HuH-7.5 (cell line): ENCODE data around the gene PHYKPL.
"Not testable (repeated sequence)": the region's sequence is repeated elsewhere in the genome, so short reads cannot be mapped to it uniquely, and the experiment has no call there.

Experiments
- DNase-seq: peaks from one replicate; pipeline ENCODE4 v3.0.0; 2011; ENCODE audit warnings: low spot score

The PHYKPL gene

DNA sequence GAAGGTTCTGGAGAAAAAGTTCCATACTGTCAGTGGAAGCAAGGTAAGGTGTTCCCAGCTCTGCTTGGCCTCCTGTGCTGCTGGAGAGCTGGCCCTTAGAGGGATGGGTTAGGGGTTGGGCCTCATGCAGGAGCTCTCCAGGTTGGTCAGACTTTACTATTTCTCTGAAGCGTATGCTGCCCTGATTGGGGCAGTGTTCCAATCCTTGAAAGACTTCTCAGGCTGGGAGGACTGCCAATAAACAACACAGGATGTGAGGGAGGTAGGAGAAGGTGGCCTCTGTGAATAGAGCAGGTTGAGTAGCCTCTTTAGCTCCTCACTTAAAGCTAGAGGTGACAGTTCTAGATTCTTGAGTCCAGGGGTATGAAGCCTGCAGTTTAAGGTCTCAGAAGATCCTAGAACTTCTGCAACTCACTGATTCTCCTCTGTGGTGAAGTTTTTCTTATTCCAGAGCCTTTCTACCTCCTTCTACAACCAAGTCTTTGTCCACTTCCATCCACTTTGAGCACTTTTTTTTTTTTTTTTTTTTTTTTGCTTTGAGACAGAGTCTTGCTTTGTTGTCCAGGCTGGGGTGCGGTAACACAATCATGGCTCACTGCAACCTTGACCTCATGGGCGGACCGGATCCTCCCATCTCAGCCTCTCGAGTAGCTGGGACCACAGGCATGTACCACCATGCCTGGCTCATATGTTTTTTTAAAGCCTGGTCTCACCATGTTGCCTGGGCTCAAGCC, 25.3 kb downstream of the PHYKPL start:
- DNase-seq = no peak

DNA sequence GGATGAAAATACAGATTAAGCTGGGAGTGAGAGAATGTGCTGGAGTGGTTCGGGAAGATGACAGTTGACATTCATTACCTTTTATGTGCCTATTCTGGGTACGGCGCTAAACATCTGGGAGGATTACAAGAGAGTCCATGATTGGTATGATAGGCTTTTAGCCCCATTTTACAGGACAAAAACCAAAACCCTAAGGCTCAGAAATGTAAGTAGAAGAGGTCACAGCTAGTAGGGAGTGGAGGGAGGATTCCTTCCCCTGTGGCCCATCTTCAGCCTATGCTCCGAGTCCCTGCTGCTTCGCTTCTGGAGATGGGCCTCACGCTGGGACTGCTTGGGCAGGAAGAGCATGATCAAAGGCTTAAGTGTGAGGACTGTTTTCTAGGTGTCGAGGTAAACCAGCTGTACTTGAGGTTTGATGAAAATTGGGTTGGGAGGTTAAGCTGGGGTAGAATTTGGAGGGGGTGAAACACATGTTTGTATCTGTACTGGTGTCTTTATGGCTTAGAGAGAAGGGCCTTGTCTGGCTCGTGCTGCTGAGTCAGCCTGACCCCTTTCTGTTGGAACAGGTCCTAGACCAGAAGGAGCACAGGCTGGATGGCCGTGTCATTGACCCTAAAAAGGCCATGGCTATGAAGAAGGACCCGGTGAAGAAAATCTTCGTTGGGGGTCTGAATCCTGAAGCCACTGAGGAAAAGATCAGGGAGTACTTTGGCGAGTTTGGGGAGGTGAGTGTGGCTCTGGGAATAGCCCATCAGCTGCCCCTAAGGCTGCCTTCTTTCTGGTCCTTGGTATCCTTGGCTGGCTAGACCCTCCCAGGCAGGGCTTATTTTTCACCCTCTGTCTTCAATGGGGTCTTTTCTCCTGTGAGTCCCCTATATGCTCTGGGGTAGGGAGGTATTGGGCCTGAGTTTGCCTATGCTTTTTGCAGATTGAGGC, 26.2 kb downstream of the PHYKPL start:
- DNase-seq = no peak

DNA sequence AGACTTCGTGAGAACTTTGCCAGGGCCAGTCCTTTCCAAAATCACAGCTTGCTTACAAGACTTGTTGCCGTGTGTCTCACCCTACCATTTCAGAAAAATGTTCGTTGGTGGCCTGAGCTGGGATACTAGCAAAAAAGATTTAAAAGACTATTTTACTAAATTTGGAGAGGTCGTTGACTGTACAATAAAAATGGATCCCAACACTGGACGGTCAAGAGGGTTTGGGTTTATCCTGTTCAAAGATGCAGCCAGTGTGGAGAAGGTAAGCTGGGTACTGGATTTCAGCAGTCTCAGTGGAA, 26.9 kb downstream of the PHYKPL start:
- no peak for DNase-seq

DNA sequence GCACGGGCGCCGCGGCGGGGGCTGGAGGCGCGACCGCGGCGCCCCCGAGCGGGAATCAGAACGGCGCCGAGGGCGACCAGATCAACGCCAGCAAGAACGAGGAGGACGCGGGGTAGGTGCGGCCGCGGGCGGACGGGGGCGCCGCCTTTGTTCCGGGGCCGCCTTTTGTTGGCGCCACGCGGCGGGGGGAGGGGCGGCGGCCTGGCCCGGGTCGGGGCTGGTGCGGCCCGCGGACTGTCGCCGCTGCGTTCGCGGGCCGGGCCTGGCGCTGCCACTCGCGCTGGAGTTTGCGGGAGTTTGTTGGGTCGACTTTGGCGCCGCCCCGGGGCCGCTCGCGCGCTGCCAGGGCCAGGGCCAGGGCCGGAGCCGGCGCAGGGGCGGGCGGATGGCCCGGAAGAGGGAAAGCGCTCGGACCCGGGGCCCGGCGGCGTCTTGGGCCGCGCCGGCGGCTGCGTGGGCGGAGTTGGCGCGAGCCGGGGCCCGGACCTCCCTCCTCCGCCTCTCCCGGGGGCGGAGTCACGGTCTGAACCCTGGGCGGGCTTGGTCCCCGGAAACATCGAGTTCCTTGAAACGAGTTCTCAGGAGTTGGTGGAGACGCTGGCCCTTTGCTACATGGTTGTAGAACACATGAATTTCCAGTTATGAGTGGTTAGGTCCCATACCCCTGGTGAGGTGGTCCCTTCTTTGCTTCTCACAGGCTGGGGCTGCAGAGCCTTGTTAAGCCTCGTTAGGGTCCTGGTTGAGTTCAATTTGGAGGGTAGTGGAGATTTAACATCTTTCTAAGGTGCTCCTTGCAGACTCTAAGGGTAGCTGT, 27.5 kb downstream of the PHYKPL start:
- peak; percentile 86 for DNase-seq

DNA sequence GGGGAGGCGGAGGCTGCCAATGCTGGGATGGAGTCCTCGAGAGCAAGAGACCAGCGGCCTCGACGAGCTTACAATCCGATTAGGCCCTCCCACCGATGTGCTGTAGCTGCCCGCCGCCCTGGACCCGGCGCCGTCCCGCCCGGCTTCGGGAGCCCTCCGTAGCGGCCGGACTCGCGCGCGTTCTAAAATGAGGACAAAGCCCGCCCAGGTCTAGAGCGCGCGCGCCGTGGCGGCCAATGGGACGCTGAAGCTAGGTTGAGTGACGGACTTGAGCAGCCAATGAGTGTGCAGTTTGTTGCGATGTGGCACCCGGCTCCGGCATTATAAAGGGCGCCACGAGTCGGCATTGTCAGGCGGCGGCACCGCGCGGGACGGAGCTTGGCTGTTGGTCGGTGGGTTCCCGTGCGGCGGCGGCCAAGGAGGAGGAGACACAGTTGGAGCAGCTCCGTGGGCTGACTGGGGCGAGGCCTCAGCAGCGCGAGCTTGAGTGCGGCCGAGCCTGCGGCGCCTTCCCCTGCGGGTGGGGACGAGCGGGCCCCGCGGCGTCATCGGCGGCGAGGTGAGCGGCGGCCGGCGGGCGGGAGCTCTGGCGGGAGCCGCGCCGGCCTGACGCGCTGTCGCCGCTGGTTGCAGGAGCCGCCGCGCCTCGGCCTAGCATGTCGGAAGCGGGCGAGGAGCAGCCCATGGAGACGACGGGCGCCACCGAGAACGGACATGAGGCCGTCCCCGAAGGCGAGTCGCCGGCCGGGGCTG, 28.2 kb downstream of the PHYKPL start, which contains the start of gene HNRNPAB:
TSS of gene HNRNPAB (plus strand) at position 352 of the 753 bp plus-strand sequence. CDS start at position 657, 305 bp downstream.
- DNase-seq = peak; percentile 100

DNA sequence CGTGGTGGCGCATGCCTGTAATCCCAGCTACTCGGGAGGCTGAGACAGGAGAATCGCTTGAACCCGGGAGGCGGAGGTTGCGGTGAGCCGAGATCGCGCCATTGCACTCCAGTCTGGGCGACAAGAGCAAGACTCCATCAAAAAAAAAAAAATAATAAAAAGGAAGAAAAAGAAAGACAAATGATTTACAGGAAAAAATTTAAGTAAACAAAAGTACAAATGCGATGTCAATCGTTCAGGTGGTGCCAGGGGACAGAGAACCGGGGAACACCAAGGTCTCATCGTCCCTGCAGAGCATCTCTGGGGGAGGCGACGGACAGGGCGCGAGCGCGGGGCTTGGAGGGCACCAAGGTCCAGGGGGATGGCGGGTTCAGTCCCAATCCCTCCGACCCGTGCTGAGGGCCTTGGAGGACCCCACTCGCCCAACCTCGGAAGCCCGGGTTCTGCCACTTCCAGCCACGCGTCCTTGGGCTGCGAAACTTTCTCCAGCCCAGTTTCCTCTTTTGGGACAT, 28.9 kb downstream of the PHYKPL start:
- DNase-seq = peak; percentile 62

DNA sequence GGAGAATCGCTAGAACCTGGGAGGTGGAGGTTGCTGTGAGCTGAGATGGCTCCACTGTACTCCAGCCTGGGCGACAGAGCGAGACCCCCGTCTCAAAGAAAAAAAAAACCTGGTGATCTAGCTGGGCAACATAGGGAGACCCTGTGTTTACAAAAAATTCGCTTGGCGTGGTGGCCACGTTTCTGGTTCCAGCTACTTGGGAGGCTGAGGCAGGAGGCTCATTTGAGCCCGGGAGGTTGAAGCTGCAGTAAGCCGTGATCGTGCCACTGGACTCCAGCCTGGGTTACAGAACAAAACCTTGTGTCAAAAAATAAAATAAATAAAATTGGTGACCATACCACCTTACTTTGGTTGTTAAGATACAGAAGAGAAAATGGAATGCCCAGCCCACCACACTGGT, 30.1 kb downstream of the PHYKPL start:
- DNase-seq = no peak

DNA sequence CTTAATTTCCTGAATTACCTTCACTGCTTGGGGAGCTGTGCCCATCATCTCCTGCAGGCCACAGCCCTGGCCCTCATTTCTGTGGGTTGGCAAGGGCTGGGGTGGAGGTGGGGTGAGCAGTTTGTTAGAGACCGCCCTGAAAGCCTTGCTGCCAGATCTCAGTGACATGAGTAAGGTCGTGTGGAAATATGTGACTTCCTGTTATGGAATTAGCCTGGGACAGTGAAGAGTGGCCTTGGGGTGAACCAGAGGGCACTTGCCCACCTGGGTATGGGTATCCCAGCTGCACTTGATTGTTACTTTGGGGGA, 30.7 kb downstream of the PHYKPL start:
- no peak for DNase-seq

DNA sequence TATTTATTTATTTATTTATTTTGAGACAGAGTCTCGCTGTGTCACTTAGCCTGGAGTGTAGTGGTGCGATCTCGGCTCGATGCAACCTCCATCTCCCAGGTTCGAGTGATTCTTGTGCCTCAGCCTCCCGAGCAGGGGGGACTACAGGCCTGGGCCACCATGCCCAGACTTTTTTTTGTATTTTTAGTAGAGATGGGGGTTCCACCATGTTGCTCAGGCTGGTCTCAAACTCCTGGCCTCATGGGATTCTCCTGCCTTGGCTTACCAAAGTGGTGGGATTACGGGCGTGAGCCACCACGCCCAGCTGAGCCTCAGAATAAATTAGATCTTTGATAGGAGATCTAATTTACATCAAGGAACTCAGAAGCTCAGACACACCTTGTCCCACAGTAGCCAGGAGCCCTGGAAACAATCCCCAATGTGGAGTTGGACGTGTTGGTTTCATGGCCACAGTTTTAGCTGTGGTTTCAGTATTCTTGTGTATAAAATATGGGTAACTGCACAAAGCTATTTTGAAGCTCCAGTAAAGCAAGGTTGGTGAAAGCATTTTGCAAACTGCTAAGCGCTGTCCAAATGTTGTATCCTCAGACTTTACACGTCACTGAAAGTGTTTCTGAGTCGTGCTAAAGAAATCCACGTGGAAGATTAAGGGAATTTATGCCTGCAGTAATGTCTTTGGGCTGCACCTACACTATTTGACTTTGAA, 31.2 kb downstream of the PHYKPL start:
- DNase-seq = no peak

DNA sequence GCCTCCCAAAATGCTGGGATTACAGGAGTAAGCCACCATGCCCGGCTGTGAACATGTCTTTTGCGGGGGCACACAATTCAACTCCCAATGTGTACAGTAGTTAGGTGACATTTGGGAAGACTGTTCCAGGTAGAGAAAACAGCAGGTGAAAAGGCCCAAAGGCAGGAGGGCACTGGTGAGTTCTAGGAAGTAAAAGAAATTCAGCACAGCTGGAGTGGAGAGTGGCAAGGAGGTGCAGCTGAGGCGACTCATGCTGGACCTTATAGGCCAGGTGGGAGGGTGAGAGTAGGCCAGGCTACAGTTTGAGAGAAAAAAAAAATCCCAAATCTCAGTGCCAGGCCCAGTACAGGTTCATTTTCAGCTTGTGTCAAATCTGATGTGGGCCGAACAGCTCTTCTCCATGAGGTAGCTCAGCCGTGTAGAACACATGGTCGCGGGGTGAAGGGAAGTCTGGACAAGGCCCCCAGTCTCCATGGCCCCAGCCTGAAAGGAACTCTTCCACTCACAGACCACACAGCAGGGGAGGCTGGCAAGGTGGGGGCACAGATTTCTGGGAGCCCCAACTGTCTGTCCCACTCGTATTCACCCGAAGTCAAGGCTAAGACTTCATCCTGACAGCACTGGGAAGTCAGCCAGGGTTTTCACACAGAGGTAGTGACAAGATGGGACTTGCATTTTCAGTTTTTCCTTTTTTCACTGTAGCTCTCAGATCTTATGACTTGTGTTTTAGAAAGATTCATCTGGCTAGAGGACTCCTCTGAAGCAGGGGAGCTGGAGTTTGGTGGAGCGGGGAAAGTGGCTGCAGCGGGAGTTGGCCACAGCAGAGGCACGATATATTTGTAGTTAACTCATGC, 32.8 kb downstream of the PHYKPL start:
- no peak for DNase-seq

DNA sequence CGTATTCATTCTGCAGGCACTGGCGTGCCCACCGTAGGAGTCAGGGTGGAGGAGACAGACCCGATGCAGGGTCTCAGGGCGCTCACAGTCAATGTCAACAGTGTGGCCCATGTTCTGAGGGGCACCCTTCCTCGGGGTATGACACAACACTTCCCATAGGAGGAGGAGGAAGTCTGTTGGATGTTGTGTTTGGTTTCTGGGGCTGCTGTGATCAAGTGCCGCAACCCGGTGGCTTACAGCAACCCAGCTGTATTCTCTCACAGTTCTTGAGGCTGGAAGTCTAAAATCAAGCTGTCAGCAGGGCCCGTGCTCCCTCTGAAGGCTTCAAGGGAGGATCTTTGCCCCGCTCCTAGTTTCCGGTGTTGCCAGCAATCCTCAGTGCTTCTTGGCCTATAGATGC, 33.9 kb downstream of the PHYKPL start:
- DNase-seq = no peak

DNA sequence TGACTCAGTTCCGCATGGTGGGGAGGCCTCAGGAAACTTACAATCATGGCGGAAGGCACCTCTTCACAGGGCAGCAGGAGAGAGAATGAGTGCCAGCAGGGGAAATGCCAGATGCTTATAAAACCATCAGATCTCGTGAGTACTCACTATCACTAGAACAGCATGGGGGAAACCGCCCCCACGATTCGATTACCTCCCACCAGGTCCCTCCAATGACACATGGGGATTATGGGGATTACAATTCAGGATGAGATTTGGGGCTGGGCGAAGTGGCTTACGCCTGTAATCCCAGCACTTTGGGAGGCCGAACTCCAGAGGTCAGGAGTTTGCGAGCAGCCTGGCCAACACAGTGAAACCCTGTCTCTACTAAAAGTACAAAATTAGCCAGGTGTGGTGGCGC, 34.5 kb downstream of the PHYKPL start:
- DNase-seq = not testable (repeated sequence)

DNA sequence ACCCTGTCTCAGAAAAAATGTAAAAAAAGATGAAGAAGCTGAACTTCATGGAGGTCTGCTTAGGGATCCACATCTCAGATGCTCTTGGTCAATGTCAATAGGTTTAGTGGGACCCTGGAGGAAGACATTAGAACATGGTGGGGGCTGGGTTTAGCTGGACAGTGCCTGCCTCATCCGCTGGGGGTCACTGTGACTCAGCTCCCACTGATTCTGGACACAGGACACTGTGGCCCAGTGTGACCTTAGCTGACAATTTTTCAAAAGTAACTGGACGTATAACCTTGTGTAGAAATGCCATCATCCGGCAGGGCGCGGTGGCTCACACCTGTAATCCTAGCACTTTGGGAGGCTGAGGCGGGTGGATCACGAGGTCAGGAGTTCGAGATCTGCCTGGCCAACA, 35.6 kb downstream of the PHYKPL start:
- no peak for DNase-seq

DNA sequence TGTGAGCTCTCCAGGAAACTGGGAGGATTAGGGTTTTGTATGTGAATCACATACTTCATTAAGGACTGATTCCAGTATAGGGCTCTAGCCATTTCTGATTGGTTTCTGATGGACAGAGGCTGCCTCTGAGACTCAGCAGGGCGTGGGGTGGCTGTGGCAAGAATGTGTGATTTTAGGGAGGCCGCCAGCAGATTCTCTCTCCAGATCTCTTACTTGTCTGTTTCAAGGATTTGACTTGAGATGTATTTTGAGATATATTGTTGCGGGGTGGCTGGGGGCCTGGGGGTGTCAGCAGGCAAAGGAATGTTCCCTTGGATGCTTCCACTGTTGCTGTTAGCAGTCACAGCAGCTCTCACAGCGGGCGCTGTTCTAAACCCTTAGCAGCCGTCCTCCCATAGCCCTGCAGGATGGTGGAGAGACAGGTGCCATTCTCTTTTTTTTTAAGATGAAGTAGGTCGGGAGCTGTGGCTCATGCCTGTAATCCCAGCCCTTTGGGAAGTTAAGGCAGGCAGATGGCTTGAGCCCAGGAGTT, 36.3 kb downstream of the PHYKPL start:
- no peak for DNase-seq

DNA sequence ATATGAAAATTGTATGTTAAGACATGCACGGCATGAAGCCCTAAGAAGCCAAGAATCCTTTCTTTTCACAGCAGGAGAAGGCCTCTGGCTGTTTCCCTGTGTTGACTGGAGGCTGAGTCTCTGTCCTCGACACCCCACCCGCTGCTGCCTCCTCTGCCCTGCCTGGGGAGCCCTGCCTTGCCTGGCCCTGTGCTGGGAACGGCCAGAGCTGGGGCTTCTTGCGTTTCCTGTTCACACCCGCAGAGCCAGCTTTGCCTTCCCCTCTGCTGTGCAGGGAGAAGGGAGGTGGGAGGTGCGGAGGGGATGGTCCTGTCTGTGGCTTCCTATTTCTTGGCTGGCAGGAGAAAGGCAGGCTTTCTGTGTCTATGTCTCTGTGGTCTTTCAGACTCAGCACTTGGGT, 38.6 kb downstream of the PHYKPL start:
- DNase-seq = no peak

DNA sequence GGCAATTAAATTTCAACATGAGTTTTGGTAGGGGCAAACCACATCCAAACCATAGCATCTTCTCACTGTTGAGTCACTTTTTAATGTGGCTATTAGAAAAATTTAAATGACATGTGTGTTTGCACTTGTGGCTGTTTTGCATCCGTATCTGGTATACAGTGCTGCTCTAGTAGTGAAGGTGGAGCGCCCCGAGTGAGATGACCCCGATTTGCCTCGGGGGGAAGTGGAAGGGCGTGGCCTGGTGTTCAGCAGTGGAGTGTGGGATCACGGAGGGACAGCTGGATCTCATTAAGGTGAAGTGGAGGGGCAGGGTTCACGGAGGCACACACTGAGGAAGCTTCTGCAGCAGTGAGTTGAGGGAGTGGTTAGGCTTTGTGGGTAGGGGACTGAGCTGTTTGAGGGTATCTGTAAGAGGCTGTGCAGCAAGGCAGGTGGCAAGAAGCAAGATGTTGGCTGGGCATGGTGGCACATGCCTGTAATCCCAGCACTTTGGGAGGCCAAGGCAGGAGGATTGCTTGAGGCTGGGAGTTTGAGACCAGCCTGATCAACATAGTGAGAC, 39.3 kb downstream of the PHYKPL start:
- no peak for DNase-seq

DNA sequence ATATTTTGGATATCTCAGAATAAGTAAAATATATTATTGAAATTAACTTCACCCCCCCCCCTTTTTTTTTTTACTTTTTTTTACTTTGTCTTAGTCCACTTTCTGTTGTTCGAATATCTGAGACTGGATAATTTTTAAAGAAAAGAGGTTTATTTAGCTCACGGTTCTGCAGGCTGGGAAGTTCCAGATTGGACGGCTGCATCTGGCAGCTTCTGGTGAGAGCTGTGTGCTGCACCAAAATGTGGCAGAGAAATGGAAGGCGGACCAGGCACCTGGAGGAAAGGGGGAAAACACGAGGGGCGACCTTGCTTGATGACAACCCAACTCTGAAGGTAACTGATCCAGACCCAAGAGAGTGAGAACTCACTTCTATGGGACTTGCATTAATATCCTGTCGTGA, 39.8 kb downstream of the PHYKPL start:
- DNase-seq = no peak

DNA sequence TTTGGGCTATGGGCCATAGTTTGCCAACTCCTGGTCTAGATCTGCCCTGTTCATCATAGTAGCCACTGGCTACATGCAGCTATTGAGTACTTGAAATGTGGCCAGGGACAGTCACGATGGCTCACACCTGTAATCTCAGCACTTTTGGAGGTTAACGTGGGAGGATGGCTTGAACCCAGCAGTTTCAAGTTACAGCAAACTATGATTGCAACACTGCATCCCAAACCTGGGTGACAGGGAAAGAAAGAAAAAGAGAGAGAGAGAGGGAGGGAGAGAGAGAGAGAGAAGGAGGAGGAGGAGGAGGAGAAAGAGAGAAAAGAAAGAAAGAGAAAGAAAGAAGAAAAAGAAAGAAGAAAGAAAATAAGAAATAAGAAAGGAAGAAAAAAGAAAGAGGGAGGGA, 40.4 kb downstream of the PHYKPL start:
- DNase-seq = no peak

DNA sequence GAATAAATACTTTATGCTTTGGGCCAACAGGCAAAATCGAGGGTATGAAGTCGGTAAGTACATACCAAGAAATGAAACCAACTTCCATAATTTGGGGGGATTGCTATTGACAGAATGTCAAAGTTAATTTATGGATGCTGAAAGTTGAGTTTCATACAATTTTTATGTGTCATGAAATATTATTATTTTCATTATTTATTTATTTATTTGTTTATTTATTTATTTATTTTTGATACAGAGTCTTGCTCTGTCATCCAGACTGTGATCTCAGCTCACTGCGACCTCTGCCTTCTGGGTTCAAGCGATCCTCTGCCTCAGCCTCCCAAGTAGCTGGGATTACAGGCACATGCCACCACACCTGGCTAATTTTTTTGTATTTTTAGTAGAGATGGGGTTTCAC, 40.9 kb downstream of the PHYKPL start:
- DNase-seq = no peak

DNA sequence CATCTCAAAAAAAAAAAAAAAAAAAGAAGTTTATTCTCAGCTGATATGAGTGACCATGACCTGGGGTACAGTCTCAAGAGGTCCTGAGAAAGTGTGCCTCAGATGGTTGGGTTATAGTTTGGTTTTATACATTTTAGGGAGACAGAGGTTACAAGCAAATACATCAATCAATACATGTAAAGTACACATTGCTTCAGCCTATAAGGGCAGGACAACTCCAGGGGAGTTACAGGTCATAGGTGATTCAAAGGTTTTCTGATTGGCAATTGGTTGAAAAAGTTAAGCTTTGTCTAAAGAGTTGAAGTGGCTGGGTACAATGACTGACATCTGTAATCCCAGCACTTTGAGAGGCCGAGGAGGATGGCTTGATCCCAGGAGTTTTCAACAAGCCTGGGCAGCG, 43.2 kb downstream of the PHYKPL start:
- DNase-seq = no peak
